AG04450 (cell line): ENCODE data around the gene RANBP17. TPM values are rescaled to one million over a fixed set of nuclear protein-coding genes. Genes with fewer than 3 reads are reported as not detected.
"Not testable (repeated sequence)": the region's sequence is repeated elsewhere in the genome, so short reads cannot be mapped to it uniquely, and the experiment has no call there.

Source experiments
- CTCF ChIA-PET: fragments of 300-600, 350-600 bp; formaldehyde crosslinking; extraction: SDS; loops from one replicate; lab custom pipeline; 2022; ENCODE audit warnings: antibody characterized with exemption, inconsistent platforms; lab: Charles Lee
- POLR2A ChIA-PET: fragments of 350-600 bp; formaldehyde crosslinking; extraction: SDS; loops from one replicate; lab custom pipeline; 2021; ENCODE audit warnings: antibody characterized with exemption, inconsistent platforms; lab: Yijun Ruan, JAX
- DNase-seq: peaks from one replicate; pipeline ENCODE4 v3.0.0-alpha.2; 2011; ENCODE audit warnings: low read depth, low spot score
- H3K27ac ChIP-seq: one replicate; pipeline ENCODE4 v1.5.1; 2012; ENCODE audit warnings: low read depth, low read length, control low read depth
- H3K27me3 ChIP-seq: one replicate; pipeline ENCODE4 v1.6.0; 2012; ENCODE audit warnings: low read length; ENCODE audit not compliant: control insufficient read depth, insufficient read depth
- H3K4me3 ChIP-seq: 2 replicates; pipeline ENCODE4 v1.5.1; 2011; ENCODE audit warnings: mild to moderate bottlenecking, low read depth, low read length, control low read depth
- H3K9me3 ChIP-seq: 2 replicates; pipeline ENCODE4 v1.5.1; 2012; ENCODE audit warnings: low read length; ENCODE audit not compliant: control insufficient read depth, insufficient read depth
- CTCF ChIP-seq: IDR thresholded peaks from 2 replicates; pipeline ENCODE4 v1.5.1; 2011; ENCODE audit warnings: low read depth, low read length, control low read depth, inconsistent platforms
- polyA plus RNA-seq: library from polyadenylated mRNA; depleted of rRNA; stranded (reverse); fragments of >200 nt; gene quantifications from 2 replicates; pipeline ENCODE4 v1.2.3, GENCODE V29; 2011

The RANBP17 gene
- polyA plus RNA-seq, 1 experiment: 11.6 TPM

GRCh38 chr5:170860818-170861666 is 776 bp upstream of the RANBP17 start:
- Histone ChIP-seq H3K27me3 (no peaks in the 10 kb centered on the region), H3K4me3 (0 out of 2 replicates have a peak overlapping the region, but pooled peaks have one; percentile 14), H3K9me3 (peaks cover 9% of the 10 kb centered on the region), H3K27ac (no peak overlapping the region)
- ChIA-PET CTCF (interaction anchor here (0.5 to 1.3 kb wide), 3 partner anchors 32 to 1294 kb away, joined by 3 to 5 read pairs (median 3); no protein-coding TSS in a partner anchor), POLR2A (no interaction called here)
- no peak for TF ChIP-seq CTCF
- no peak for DNase-seq

DNA sequence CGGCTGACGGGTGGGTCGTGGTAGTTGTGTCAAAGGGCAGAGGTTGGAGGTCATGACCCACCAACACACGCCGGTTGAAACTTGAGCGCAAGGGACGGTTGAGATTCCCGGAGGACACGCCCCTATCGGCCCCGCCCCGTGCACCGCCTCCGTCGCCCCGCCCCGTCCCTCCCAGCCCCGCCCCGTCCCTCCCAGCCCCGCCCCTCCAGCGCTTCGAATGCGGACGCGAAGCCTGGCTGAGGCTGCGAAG is 226 bp upstream of the RANBP17 start:
- TF ChIP-seq CTCF: no peak
- H3K27me3 ChIP-seq: no peaks in the 10 kb centered on the region
- H3K4me3 ChIP-seq: peak overlapping the region; percentile 69; the same call in 1 of the 2 replicates
- H3K9me3 ChIP-seq: peaks cover 9% of the 10 kb centered on the region
- no peak for DNase-seq
- no peak overlapping the region for H3K27ac ChIP-seq
- CTCF ChIA-PET: interaction anchor here (1.3 kb wide), 1 partner anchor 51 kb away, joined by 3 read pairs; no protein-coding TSS in a partner anchor
- POLR2A ChIA-PET: no interaction called here

- Histone ChIP-seq H3K9me3 (peaks cover 9% of the 10 kb centered on the region), H3K27ac (no peak overlapping the region), H3K27me3 (no peaks in the 10 kb centered on the region), H3K4me3 (no peak overlapping the region)
- DNase-seq: peak; percentile 30
- POLR2A ChIA-PET: no interaction called here
- CTCF ChIA-PET: no interaction called here
- TF ChIP-seq CTCF: no peak
Observed at GRCh38 chr5:170863646-170864045, 1.8 kb downstream of the RANBP17 start.

- peaks cover 4% of the 10 kb centered on the region for H3K9me3 ChIP-seq
- no peaks in the 10 kb centered on the region for H3K27me3 ChIP-seq
- POLR2A ChIA-PET: no interaction called here
- CTCF ChIA-PET: no interaction called here
- DNase-seq: no peak
- no peak overlapping the region for H3K4me3 ChIP-seq
- no peak for TF ChIP-seq CTCF
- H3K27ac ChIP-seq: no peak overlapping the region
Observed at GRCh38 chr5:170865622-170866021, 3.8 kb downstream of the RANBP17 start.

DNA sequence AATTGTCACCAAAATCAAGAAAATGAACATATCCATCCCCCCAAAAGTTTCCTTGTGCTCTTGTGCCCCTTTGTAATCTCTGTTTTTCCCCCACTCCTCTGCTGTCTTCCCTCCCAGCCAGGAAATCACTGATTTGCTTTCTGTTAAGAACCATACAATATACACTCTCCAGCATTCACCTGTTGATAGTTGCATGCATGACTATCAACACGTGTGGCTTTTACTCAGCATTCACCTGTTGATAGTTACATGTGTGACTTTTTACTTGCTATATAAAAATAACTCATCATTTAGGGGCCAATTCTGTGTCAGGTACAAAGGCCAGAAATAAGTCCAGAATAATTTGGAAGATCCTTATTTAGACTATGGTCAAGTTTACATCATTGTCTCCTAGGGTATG is 6.0 kb downstream of the RANBP17 start:
- no peaks in the 10 kb centered on the region for H3K27me3 ChIP-seq
- POLR2A ChIA-PET: no interaction called here
- CTCF ChIA-PET: no interaction called here
- H3K9me3 ChIP-seq: peaks cover 1% of the 10 kb centered on the region; the same call in 1 of the 2 replicates
- no peak overlapping the region for H3K27ac ChIP-seq
- no peak for DNase-seq
- no peak overlapping the region for H3K4me3 ChIP-seq
- TF ChIP-seq CTCF: no peak

DNA sequence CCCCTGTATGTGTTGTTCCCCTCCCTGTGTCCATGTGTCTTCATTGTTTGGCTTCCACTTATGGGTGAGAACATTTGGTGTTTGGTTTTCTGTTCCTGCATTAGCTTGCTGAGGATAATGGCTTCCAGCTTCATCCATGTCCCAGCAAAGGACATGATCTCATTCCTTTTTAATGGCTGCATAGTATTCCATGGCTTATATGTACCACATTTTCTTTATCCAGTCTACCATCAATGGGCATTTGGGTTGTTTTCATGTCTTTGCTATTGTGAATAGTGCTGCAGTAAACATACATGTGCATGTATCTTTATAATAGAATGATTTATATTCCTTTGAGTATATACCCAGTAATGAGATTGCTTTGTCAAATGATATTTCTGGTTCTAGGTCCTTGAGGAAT is 8.6 kb downstream of the RANBP17 start:
- H3K9me3 ChIP-seq, CTCF ChIA-PET, H3K27ac ChIP-seq, DNase-seq, POLR2A ChIA-PET, H3K27me3 ChIP-seq, H3K4me3 ChIP-seq: not testable (repeated sequence)
